LNCaP clone FGC (cell line): ENCODE results near the gene CRX.
"Not testable (repeated sequence)": the region's sequence is repeated elsewhere in the genome, so short reads cannot be mapped to it uniquely, and the experiment has no call there.

ENCODE experiments used
- DNase-seq: peaks from one replicate; pipeline ENCODE4 v3.0.0-alpha.2; 2011; ENCODE audit warnings: low read depth
- H3K4me3 ChIP-seq: 2 replicates; pipeline ENCODE4 v1.5.1; 2011; ENCODE audit warnings: mild to moderate bottlenecking, low read depth, low read length, control low read depth
- CTCF ChIP-seq: IDR thresholded peaks from 2 replicates; pipeline ENCODE4 v1.5.1; 2012; ENCODE audit warnings: mild to moderate bottlenecking; ENCODE audit not compliant: control insufficient read depth, insufficient read depth; ENCODE audit errors: extremely low read depth

The CRX gene

GRCh38 chr19:47861630-47862029 is 39.9 kb downstream of the CRX start:
- DNase-seq: no peak
- no peak overlapping the region for H3K4me3 ChIP-seq
- TF ChIP-seq CTCF: no peak

GRCh38 chr19:47863514-47863936 is 41.8 kb downstream of the CRX start:
- no peak overlapping the region for H3K4me3 ChIP-seq
- TF ChIP-seq CTCF: peak; percentile 69
- peak; percentile 1 for DNase-seq

- H3K4me3 ChIP-seq: no peak overlapping the region
- no peak for DNase-seq
- no peak for TF ChIP-seq CTCF
Observed at GRCh38 chr19:47865166-47865565, 43.4 kb downstream of the CRX start.

GRCh38 chr19:47878906-47879305 is 57.2 kb downstream of the CRX start:
- no peak for DNase-seq
- H3K4me3 ChIP-seq: no peak overlapping the region
- TF ChIP-seq CTCF: no peak

GRCh38 chr19:47879385-47879784 is 57.6 kb downstream of the CRX start:
- not testable (repeated sequence) for H3K4me3 ChIP-seq, DNase-seq

GRCh38 chr19:47881757-47882156 is 60.0 kb downstream of the CRX start:
- H3K4me3 ChIP-seq: no peak overlapping the region
- no peak for DNase-seq
- no peak for TF ChIP-seq CTCF

GRCh38 chr19:47882890-47883289 is 61.2 kb downstream of the CRX start:
- no peak for TF ChIP-seq CTCF

GRCh38 chr19:47885067-47885463 is 63.3 kb downstream of the CRX start:
- TF ChIP-seq CTCF: no peak

More at GRCh38 chr19:47882890-47883289, 61.2 kb downstream of the CRX start:
- no peak overlapping the region for H3K4me3 ChIP-seq
- no peak for DNase-seq

More at GRCh38 chr19:47885067-47885463, 63.3 kb downstream of the CRX start:
- H3K4me3 ChIP-seq: no peak overlapping the region
- DNase-seq: no peak
